Measurements from ENCODE around the gene PIK3C3. TPM values are rescaled to one million over a fixed set of nuclear protein-coding genes. Genes with fewer than 3 reads are reported as not detected.

The PIK3C3 gene
- total and polyA plus RNA-seq, 4 donors, result 12.2 to 25.8 (median 15.8) TPM

- Histone ChIP-seq H3K27me3 (ENCODE audit: control insufficient read depth in 4 of 4, insufficient read depth in 4 of 4, low read length in 3 of 4) (no peaks in the 10 kb centered on the region), H3K27ac (ENCODE audit: low read depth in 1 of 2, low read length in 2 of 2) (no peak overlapping the region), H3K4me3 (ENCODE audit: low read depth in 1 of 3, low read length in 3 of 3) (no peak overlapping the region), H3K9me3 (ENCODE audit: control insufficient read depth in 4 of 4, low read length in 3 of 4) (no peaks in the 10 kb centered on the region), H3K9ac (ENCODE audit: low read depth in 1 of 2, low read length in 2 of 2) (no peak overlapping the region), H3K4me1 (ENCODE audit: control insufficient read depth in 4 of 4, insufficient read depth in 4 of 4, low read length in 3 of 4) (peaks cover 0 to 1% (median 0%) of the 10 kb centered on the region in 4 donors), H3K36me3 (ENCODE audit: control insufficient read depth in 4 of 4, insufficient read depth in 3 of 4, low read depth in 1 of 4, low read length in 3 of 4) (peaks cover 5 to 16% (median 8%) of the 10 kb centered on the region in 4 donors)
- TF ChIP-seq GABPA (IDR thresholded peaks at IDR 0.05 in 1 of 2, conservative IDR thresholded peaks at IDR 0.05 in 1 of 2) (no peak), FOXA2 (IDR thresholded peaks at IDR 0.05) (no peak), RXRA (IDR thresholded peaks at IDR 0.05) (no peak), REST (IDR thresholded peaks at IDR 0.05) (no peak), TAF1 (conservative IDR thresholded peaks at IDR 0.05) (no peak), CTCF (IDR thresholded peaks at IDR 0.05; ENCODE audit: low read depth, low read length, missing input control) (no peak), FOXA1 (IDR thresholded peaks at IDR 0.05) (no peak), HNF4G (IDR thresholded peaks at IDR 0.05) (no peak), YY1 (IDR thresholded peaks at IDR 0.05) (no peak), EGR1 (IDR thresholded peaks at IDR 0.05; ENCODE audit: low read depth in 2 of 2) (no peak), SP1 (IDR thresholded peaks at IDR 0.05) (no peak), NR2F2 (IDR thresholded peaks at IDR 0.05) (no peak), HNF4A (conservative IDR thresholded peaks at IDR 0.05) (no peak), MAX (IDR thresholded peaks at IDR 0.05) (no peak), ATF3 (IDR thresholded peaks at IDR 0.05) (no peak), JUND (IDR thresholded peaks at IDR 0.05) (no peak), RAD21 (IDR thresholded peaks at IDR 0.05) (no peak), ZBTB33 (IDR thresholded peaks at IDR 0.05) (no peak)
- 95% methylated on average over 2 of the region's 2 CpGs for WGBS
- no peak for DNase-seq (ENCODE audit: low spot score)
These were observed 30.9 kb downstream of the PIK3C3 start for GRCh38 chr18:41985914-41986313.
